HepG2 (cell line): ENCODE data around the gene RERE. TPM values are rescaled to one million over a fixed set of nuclear protein-coding genes. Genes with fewer than 3 reads are reported as not detected.
"Not testable (repeated sequence)": the region's sequence is repeated elsewhere in the genome, so short reads cannot be mapped to it uniquely, and the experiment has no call there.

ENCODE experiments used
- ATAC-seq: fragments of 200-7000 bp; cut with Tn5 transposase; 3 replicates; pipeline ENCODE4 v1.9.1; 2020; ENCODE audit warnings: mild to moderate bottlenecking, moderate library complexity
- BruUV-seq: library from RNA; stranded (reverse); fragments of 400-500 nt; replicated peaks from 2 replicates; lab custom pipeline; 2021; lab: Mats Ljungman, UMichigan
- CTCF ChIA-PET: fragments of 300-600 bp; formaldehyde crosslinking; extraction: SDS; loops from one replicate; lab custom pipeline; 2021; ENCODE audit warnings: low total read pairs, inconsistent platforms, low intra/inter-chr PET ratio; lab: Yijun Ruan, JAX
- POLR2A ChIA-PET: fragments of 350-600 bp; sonication (Branson Sonifier 250); formaldehyde crosslinking; loops from one replicate; lab custom pipeline; 2020; ENCODE audit warnings: antibody characterized with exemption, inconsistent platforms; lab: Yijun Ruan, JAX
- DNase-seq: peaks from one replicate; pipeline ENCODE4 v3.0.0-alpha.2; 2015; ENCODE audit warnings: low spot score
- FAIRE-seq: peaks from 3 replicates; lab custom pipeline; 2011; peaks lifted over from hg19 to GRCh38; lab: Jason Lieb, UNC
- H2AFZ ChIP-seq: one replicate; pipeline ENCODE4 v1.6.1; 2011; ENCODE audit warnings: low read length, inconsistent platforms
- H3K27ac ChIP-seq: fragments of 300-600 bp; 3 replicates; pipeline ENCODE4 v1.8.0; 2011; ENCODE audit warnings: mixed run types, mild to moderate bottlenecking, mixed read lengths, low read length, inconsistent platforms; ENCODE audit not compliant: insufficient read depth; ENCODE audit errors: extremely low read length
- H3K27me3 ChIP-seq, 2 experiments: fragments of 200-600 bp in 1 of 2; 2 replicates in 1 of 2; 3 replicates in 1 of 2; pipeline versions ENCODE4 v1.6.0 to v1.8.0; 2011; ENCODE audit warnings: low read length in 2 of 2, mild to moderate bottlenecking in 2 of 2, moderate library complexity in 2 of 2, inconsistent platforms in 1 of 2; ENCODE audit not compliant: insufficient read depth in 2 of 2, control insufficient read depth in 1 of 2
- H3K36me3 ChIP-seq, 2 experiments: fragments of 200-600 bp in 1 of 2; replicated peaks in 1 of 2; 2 replicates in 1 of 2; 3 replicates in 1 of 2; pipeline versions ENCODE4 v1.5.1 to v1.8.0; 2011; ENCODE audit warnings: low read length in 2 of 2, inconsistent platforms in 1 of 2; ENCODE audit not compliant: insufficient read depth in 2 of 2, control insufficient read depth in 1 of 2
- H3K4me1 ChIP-seq: 2 replicates; pipeline ENCODE4 v1.5.1; 2012; ENCODE audit warnings: low read length, inconsistent platforms; ENCODE audit not compliant: insufficient read depth
- H3K4me2 ChIP-seq: 2 replicates; pipeline ENCODE4 v1.6.0; 2011; ENCODE audit warnings: low read depth, low read length, inconsistent platforms
- H3K4me3 ChIP-seq, 3 experiments: fragments of 200-600 bp in 1 of 3; sonication (generic), shearing (Covaris generic) in 1 of 3; replicated peaks in 1 of 3; 2 replicates each; pipeline ENCODE4 v1.5.1; 2011 to 2016; ENCODE audit warnings: low read length in 3 of 3, inconsistent platforms in 2 of 3, low read depth in 2 of 3, mild to moderate bottlenecking in 2 of 3, control low read depth in 1 of 3, mixed read lengths in 1 of 3; ENCODE audit not compliant: insufficient read depth in 1 of 3
- H3K79me2 ChIP-seq: one replicate; pipeline ENCODE4 v1.6.1; 2011; ENCODE audit warnings: low read length, inconsistent platforms; ENCODE audit not compliant: insufficient read depth
- H3K9ac ChIP-seq: 2 replicates; pipeline ENCODE4 v1.6.0; 2011; ENCODE audit warnings: mild to moderate bottlenecking, low read depth, low read length, inconsistent platforms; ENCODE audit not compliant: insufficient read depth
- H3K9me3 ChIP-seq: 2 replicates; pipeline ENCODE4 v1.5.1; 2012; ENCODE audit warnings: mild to moderate bottlenecking, low read length
- H4K20me1 ChIP-seq: 2 replicates; pipeline ENCODE4 v1.6.0; 2011; ENCODE audit warnings: inconsistent platforms, mild to moderate bottlenecking, low read length, moderate library complexity; ENCODE audit not compliant: insufficient read depth
- REST ChIP-seq, 2 experiments: IDR thresholded peaks; 2 replicates each; pipeline ENCODE4 v1.6.1; 2011 to 2012; ENCODE audit warnings: low read length in 2 of 2, borderline replicate concordance in 1 of 2, low read depth in 1 of 2, mild to moderate bottlenecking in 1 of 2, moderate library complexity in 1 of 2
- SMC3 ChIP-seq: IDR thresholded peaks from 2 replicates; pipeline ENCODE4 v1.6.1; 2011; ENCODE audit warnings: low read length, improper control_type of control experiment
- WGBS: methylation state at CpG from one replicate; pipeline ENCODE4 v1.1.6; 2017; ENCODE audit warnings: low lambda C conversion rate; 5-methylcytosine and 5-hydroxymethylcytosine counted together
- in situ Hi-C: cut with HindIII; loops from 2 replicates; pipeline ENCODE4 v1.10.0; 2017; ENCODE audit warnings: low pct_unique_long_range_greater_than_20kb; ENCODE audit not compliant: extremely low pct_ligation_motif_present
- intact Hi-C: fragments of 100-400 bp; cut with micrococcal nuclease; formaldehyde crosslinking; loops from one replicate; pipeline ENCODE4 v1.10.0; 2022; ENCODE audit not compliant: unreplicated experiment
- polyA plus RNA-seq, 8 experiments: library from polyadenylated mRNA; depleted of rRNA in 3 of 8; stranded (reverse) in 7 of 8; unstranded in 1 of 8; fragments of >200 nt; fragmentation: Illumina TruSeq in 4 of 8; extraction: Trizol in 4 of 8; gene quantifications; 2 replicates each; pipeline versions ENCODE4 v1.2.1 to v1.2.3, GENCODE V29; 2011 to 2016; ENCODE audit warnings: low read depth in 4 of 8, missing spikeins in 1 of 8, mixed read lengths in 1 of 8; ENCODE audit not compliant: insufficient read depth in 1 of 8
- total RNA-seq, 5 experiments: library from RNA; depleted of rRNA; stranded (reverse); fragments of >200 nt; fragmentation: Illumina TruSeq; extraction: Trizol; gene quantifications; 2 replicates each; pipeline ENCODE4 v1.2.3, GENCODE V29; 2016; ENCODE audit warnings: low read depth in 1 of 5

RERE gene
- total and polyA plus RNA-seq, 2 of the 13 experiments (the other 11 are each of a cell fraction or from before 2014, with no cell fraction given), result 18.3 to 21.9 TPM

DNA sequence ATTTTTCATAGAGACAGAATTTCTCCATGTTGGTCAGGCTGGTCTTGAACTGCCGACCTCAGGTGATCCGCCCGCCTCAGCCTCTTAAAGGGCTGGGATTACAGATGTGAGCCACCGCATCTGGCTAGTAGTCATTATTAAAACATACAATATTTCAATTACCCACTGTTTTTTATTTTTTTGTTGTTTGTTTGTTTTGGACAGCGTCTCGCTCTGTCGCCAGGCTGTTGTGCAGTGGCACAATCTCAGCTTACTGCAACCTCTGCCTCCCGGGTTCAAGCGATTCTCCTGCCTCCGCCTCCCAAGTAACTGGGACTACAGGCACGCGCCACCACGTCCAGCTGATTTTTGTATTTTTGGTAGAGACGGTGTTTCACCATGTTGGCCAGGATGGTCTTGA lies 90.1 kb downstream of the RERE start:
- 96% methylated on average over 14 of the region's 14 CpGs for WGBS
- H3K27me3 ChIP-seq, H3K9me3 ChIP-seq, DNase-seq, H3K4me2 ChIP-seq, H2AFZ ChIP-seq, POLR2A ChIA-PET, intact Hi-C loops, H3K4me3 ChIP-seq, FAIRE-seq, H3K9ac ChIP-seq, H3K27ac ChIP-seq: not testable (repeated sequence)
- Histone ChIP-seq H3K79me2 (peaks cover 76% of the 10 kb centered on the region), H3K4me1 (peaks cover 47% of the 10 kb centered on the region)
- TF ChIP-seq REST (IDR thresholded peaks at IDR 0.05; ENCODE audit: borderline replicate concordance in 1 of 2, low read depth in 1 of 2, low read length in 2 of 2), result peak in 1 of 2 experiments; percentile 35; a peak in 1 of 4 replicates
- TF ChIP-seq, all 625 proteins: peak for 1; not testable (repeated sequence) for 624
- BruUV-seq, H3K36me3 ChIP-seq, ATAC-seq, in situ Hi-C loops, H4K20me1 ChIP-seq: not testable (repeated sequence)
- CTCF ChIA-PET, result interaction anchor here (1.2 to 2.3 kb wide), 3 partner anchors 46 to 167 kb away, joined by 3 to 16 read pairs (median 3); no protein-coding TSS in a partner anchor

DNA sequence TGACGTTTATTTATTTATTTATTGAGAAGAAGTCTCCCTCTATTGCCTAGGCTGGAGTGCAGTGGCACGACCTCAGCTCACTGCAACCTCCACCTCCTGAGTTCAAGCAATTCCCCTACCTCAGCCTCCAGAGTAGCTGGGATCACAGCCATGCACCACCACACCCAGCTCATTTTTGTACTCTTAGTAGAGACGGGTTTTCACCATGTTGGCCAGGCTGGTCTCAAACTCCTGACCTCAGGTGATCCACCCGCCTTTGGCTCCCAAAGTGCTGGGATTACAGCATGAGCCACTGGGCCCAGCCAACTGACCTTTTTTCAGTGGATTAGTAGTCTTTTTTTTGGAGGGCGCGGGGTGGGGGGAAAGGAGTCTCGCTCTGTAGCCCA lies 90.6 kb downstream of the RERE start:
- H3K27ac ChIP-seq, H3K9me3 ChIP-seq, H3K36me3 ChIP-seq, H2AFZ ChIP-seq, BruUV-seq, H3K27me3 ChIP-seq, H3K4me2 ChIP-seq, H4K20me1 ChIP-seq, H3K4me3 ChIP-seq, DNase-seq, in situ Hi-C loops, H3K9ac ChIP-seq, FAIRE-seq: not testable (repeated sequence)
- peak; percentile 37; the same call in 2 of the 3 replicates for ATAC-seq
- intact Hi-C loops, result loop anchor here (1.0 kb wide), 1 partner anchor 165 kb away; no protein-coding TSS in a partner anchor
- Histone ChIP-seq H3K4me1 (peaks cover 52% of the 10 kb centered on the region), H3K79me2 (peaks cover 76% of the 10 kb centered on the region)
- ChIA-PET CTCF (interaction anchor here (1.2 to 2.3 kb wide), 4 partner anchors 45 to 166 kb away, joined by 3 to 16 read pairs (median 3); no protein-coding TSS in a partner anchor), POLR2A (interaction anchor here (1.0 kb wide), 1 partner anchor 163 kb away, joined by 4 read pairs; no protein-coding TSS in a partner anchor)
- 0 out of 2 replicates have a peak, but pooled peaks have one; percentile 1 for TF ChIP-seq SMC3
- WGBS, result 72% methylated on average over 7 of the region's 7 CpGs
